Aorta (tissue), 5 donors: Measurements from ENCODE around the gene AFF4. TPM values are rescaled to one million over a fixed set of nuclear protein-coding genes. Genes with fewer than 3 reads are reported as not detected.
"Not testable (repeated sequence)": the region's sequence is repeated elsewhere in the genome, so short reads cannot be mapped to it uniquely, and the experiment has no call there.

Experiments used
- ATAC-seq: fragments of 200-7000 bp; cut with Tn5 transposase; one replicate; pipeline ENCODE4 v1.9.1; 2022; ENCODE audit warnings: moderate library complexity; ENCODE audit not compliant: low FRiP score
- DNase-seq, 2 donors: peaks; one replicate each; pipeline ENCODE4 v3.0.0-alpha.2; 2020
- H3K27ac ChIP-seq, 2 donors: one replicate each; pipeline ENCODE4 v1.5.1; 2013; ENCODE audit warnings: low read length in 2 of 2, mild to moderate bottlenecking in 2 of 2, moderate library complexity in 2 of 2, control low read depth in 1 of 2, inconsistent platforms in 1 of 2, low read depth in 1 of 2
- H3K27me3 ChIP-seq, 2 donors: one replicate each; pipeline ENCODE4 v1.6.1; 2013; ENCODE audit warnings: control low read depth in 1 of 2, low read length in 1 of 2, mild to moderate bottlenecking in 1 of 2, moderate library complexity in 1 of 2; ENCODE audit not compliant: insufficient read depth in 2 of 2, control insufficient read depth in 1 of 2
- H3K36me3 ChIP-seq, 2 donors: one replicate each; pipeline ENCODE4 v1.6.1; 2013; ENCODE audit warnings: control low read depth in 1 of 2, low read length in 1 of 2, mild to moderate bottlenecking in 1 of 2; ENCODE audit not compliant: insufficient read depth in 2 of 2, control insufficient read depth in 1 of 2
- H3K4me1 ChIP-seq, 2 donors: one replicate each; pipeline ENCODE4 v1.6.1; 2013; ENCODE audit warnings: low read length in 2 of 2, control low read depth in 1 of 2, mild to moderate bottlenecking in 1 of 2, moderate library complexity in 1 of 2; ENCODE audit not compliant: insufficient read depth in 2 of 2, control insufficient read depth in 1 of 2
- H3K4me3 ChIP-seq, 2 donors: one replicate each; pipeline ENCODE4 v1.5.1; 2013; ENCODE audit warnings: low read length in 2 of 2, control low read depth in 1 of 2, mild to moderate bottlenecking in 1 of 2
- H3K9me3 ChIP-seq: one replicate; pipeline ENCODE4 v1.6.1; 2013; ENCODE audit warnings: mild to moderate bottlenecking, low read length; ENCODE audit not compliant: control insufficient read depth
- WGBS, 2 donors: extraction: QIAGEN DNeasy Blood & Tissue Kit; methylation state at CpG; one replicate each; pipeline ENCODE4 v1.1.7; 2013; 5-methylcytosine and 5-hydroxymethylcytosine counted together
- intact Hi-C, 2 donors: fragments of 100-400 bp; cut with DNase I; formaldehyde crosslinking; loops; one replicate each; pipeline versions ENCODE4 v1.14.2 to v1.15.0; 2022
- polyA plus RNA-seq, 2 donors: library from polyadenylated mRNA; stranded (reverse); fragments of 200-250 nt; gene quantifications; one replicate each; pipeline ENCODE4 v1.2.3, GENCODE V29; 2013
- total RNA-seq, 2 donors: library from RNA; stranded (reverse); fragmentation: NEBNext Ultra II Directional; extraction: Animal tissue kit (Norgen Biotek cat#: 25700); gene quantifications; one replicate each; pipeline ENCODE4 v1.2.1, GENCODE V29; 2021
- donor health status: healthy with polysubstance abuse.
- donor health status: Bipolar disorder and iron deficiency.
- donor health status: DM: no; HTN: no; CAD: no.
- donor health status: DM: no; HTN: no; CAD: no.
- donor health status: DM: yes; HTN: yes; CAD: no.

AFF4 gene
- total and polyA plus RNA-seq, 4 donors = 8.4 to 131 (median 58.9) TPM

DNA sequence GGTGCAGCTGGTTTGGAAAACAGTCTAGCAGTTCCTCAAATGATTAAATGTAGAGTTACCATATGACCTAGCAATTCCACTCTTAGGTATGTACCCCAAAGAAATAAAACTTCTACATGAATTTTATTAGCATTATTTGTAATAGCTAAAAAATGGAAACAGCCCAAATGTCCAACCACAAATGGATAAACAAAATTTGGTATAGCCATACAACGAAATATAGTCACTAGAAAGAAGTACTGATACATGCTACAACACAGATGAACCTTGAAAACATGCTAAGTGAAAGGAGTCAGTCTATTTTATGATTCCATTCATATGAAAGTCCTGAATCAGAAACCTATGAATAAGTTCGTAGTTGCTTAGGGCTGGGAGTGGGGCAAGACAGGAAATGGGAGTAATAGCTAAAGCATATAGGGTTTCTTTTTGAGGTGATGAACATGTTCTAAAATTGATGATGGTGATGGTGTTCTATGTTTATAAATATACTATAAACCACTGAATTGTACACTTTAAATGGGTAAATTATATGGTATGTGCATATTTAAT, 103.5 kb downstream of the AFF4 start:
- no peaks in the 10 kb centered on the region for H3K4me1 ChIP-seq
- ATAC-seq = no peak
- no peak for DNase-seq
- H3K27me3 ChIP-seq = no peaks in the 10 kb centered on the region
- no peak overlapping the region for H3K27ac ChIP-seq
- H3K36me3 ChIP-seq = no peaks in the 10 kb centered on the region
- H3K9me3 ChIP-seq = no peaks in the 10 kb centered on the region
- 76 to 81% methylated on average over 2 of the region's 2 CpGs for WGBS, 2 donors
- intact Hi-C loops = no loop called here
- H3K4me3 ChIP-seq = no peak overlapping the region

DNA sequence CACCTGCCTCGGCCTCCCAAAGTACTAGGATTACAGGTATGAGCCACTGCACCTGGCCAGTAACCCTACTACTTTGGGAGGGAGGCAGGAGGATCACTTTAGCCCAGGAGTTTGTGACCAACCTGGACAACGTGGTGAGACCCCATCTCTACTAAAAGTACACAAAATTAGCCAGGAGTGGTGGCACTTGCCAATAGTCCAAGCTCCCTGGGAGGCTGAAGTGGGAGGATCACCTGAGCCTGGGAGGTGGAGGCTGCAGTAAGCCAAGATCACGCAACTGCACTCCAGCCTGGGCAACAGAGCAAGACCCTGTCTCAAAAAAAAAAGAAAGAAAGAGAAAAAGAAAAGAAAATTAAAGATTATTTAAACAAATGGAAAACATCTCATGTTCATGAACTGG, 107.4 kb downstream of the AFF4 start:
- WGBS, 2 donors = 84 to 90% methylated on average over 3 of the region's 3 CpGs
- no peak for DNase-seq
- H3K36me3 ChIP-seq = no peaks in the 10 kb centered on the region
- no peak overlapping the region for H3K4me3 ChIP-seq
- H3K27ac ChIP-seq = no peak overlapping the region
- H3K27me3 ChIP-seq = no peaks in the 10 kb centered on the region
- intact Hi-C loops = no loop called here
- no peaks in the 10 kb centered on the region for H3K4me1 ChIP-seq
- H3K9me3 ChIP-seq = no peaks in the 10 kb centered on the region
- ATAC-seq = no peak

DNA sequence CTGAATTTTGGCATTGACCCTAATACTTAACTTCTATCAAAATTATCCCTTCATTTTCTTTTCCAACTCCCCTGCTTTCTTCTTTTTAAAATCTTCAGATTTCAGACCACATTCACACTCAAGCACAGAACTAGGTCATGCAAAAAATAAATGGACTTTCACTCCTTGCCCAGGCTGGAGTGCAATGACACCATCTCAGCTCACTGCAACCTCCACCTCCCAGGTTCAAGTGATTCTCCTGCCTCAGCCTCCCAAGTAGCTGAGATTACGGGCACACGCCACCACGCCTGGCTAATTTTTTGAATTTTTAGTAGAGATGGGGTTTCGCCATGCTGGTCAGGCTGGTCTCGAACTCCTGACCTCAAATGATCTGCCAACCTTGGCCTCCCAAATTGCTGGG, 108.4 kb downstream of the AFF4 start:
- 97 to 99% methylated on average over 5 of the region's 5 CpGs for whole genome bisulfite sequencing, 2 donors
- H3K27me3 ChIP-seq, ATAC-seq, DNase-seq, H3K9me3 ChIP-seq, intact Hi-C loops, H3K4me1 ChIP-seq, H3K27ac ChIP-seq, H3K4me3 ChIP-seq, H3K36me3 ChIP-seq: not testable (repeated sequence)

DNA sequence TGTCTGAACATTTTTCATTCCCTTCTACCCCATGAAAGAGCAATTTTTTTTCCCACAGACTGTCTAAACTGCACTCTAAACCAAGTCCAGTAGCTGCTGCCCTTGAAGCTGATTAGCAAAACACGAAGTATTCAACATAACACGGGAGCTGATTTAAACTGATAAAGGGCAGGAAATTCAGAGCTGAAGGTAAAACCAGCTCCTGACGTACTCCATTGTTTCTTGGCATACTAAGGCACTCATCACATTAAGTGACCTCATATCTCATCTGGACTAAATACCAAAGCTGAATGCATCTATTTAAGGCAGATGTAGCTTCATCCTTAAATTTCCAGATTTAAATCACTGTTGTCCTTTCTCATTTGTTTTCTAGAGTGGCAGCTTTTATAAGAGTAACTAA, 109.1 kb downstream of the AFF4 start:
- Histone ChIP-seq H3K36me3 (no peaks in the 10 kb centered on the region), H3K27ac (no peak overlapping the region), H3K4me3 (no peak overlapping the region), H3K4me1 (no peaks in the 10 kb centered on the region), H3K9me3 (no peaks in the 10 kb centered on the region), H3K27me3 (no peaks in the 10 kb centered on the region)
- DNase-seq (no peak), ATAC-seq (no peak)
- intact Hi-C loops = no loop called here
- 35 to 38% methylated on average over 3 of the region's 3 CpGs for whole genome bisulfite sequencing, 2 donors

DNA sequence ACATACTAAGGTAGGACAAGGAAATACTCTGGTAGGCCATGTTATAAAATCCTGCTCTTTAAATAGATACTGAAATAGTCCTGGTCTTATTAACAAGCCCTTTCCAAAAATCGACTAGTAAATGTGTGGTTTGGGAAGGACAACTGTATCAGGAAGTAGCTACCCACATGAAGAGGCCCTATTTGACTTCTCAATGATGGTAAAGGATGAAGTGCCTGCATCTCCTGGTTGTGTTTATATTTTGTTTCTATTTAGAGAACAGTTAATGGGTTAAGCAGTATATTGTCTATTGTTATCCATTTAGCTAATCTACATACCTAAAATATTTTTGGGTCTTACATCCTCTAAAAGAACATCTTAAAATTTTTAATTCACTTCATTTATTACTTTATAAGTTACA, 109.6 kb downstream of the AFF4 start:
- Histone ChIP-seq H3K36me3 (no peaks in the 10 kb centered on the region), H3K4me1 (no peaks in the 10 kb centered on the region), H3K27me3 (no peaks in the 10 kb centered on the region), H3K9me3 (no peaks in the 10 kb centered on the region), H3K27ac (no peak overlapping the region), H3K4me3 (no peak overlapping the region)
- intact Hi-C loops = no loop called here
- DNase-seq (no peak), ATAC-seq (no peak)
- WGBS, 2 donors = 60 to 69% methylated on average over 1 of the region's 1 CpG

DNA sequence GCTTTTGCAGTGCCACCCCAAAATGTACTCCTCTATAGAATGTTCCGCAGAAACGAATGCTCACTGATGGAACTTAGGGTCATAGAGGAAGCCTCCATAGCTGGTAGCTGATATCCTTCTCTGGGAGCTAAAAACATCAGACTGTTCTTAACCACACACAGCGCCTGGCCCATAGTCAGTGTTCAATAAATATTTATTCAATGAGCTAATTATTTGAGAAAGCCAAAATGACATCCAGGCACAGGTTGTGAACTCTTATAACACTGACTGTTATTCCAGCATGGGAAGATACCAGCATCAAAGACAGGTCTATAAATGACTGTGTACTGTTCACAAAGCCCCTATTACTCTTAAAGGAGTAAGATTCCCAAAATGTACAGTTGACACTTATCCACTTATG, 110.1 kb downstream of the AFF4 start:
- WGBS, 2 donors = 88% methylated on average over 3 of the region's 3 CpGs
- no peak for DNase-seq
- ATAC-seq = no peak

DNA sequence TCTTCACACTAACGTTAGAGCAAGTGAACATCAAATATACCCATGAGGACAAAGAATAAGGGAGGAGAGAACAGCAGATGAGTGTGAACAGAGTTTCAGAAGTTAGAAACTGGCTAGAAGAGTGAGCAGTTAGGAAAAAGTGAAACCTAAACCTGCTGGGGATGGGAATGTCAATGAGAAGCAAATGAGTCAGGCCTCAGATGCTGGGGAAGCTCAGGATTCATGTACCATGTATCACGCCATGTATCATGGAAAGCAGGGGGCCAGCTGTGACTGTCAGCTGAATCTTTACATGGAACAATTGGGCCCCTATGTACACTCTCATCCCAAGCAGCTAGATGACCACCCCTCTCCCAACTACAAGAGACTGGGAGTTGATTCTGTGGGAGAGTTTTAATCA, 113.4 kb downstream of the AFF4 start:
- Histone ChIP-seq H3K27ac (no peak overlapping the region), H3K4me3 (no peak overlapping the region), H3K27me3 (no peaks in the 10 kb centered on the region), H3K9me3 (no peaks in the 10 kb centered on the region), H3K36me3 (no peaks in the 10 kb centered on the region), H3K4me1 (no peaks in the 10 kb centered on the region)
- intact Hi-C loops = no loop called here
- WGBS, 2 donors = 77 to 79% methylated on average over 2 of the region's 2 CpGs
- DNase-seq (no peak), ATAC-seq (no peak)

More for the DNA sequence above, 110.1 kb downstream of the AFF4 start:
- Histone ChIP-seq H3K9me3 (no peaks in the 10 kb centered on the region), H3K36me3 (no peaks in the 10 kb centered on the region), H3K27ac (no peak overlapping the region), H3K4me1 (no peaks in the 10 kb centered on the region), H3K27me3 (no peaks in the 10 kb centered on the region), H3K4me3 (no peak overlapping the region)
- intact Hi-C loops = no loop called here

DNA sequence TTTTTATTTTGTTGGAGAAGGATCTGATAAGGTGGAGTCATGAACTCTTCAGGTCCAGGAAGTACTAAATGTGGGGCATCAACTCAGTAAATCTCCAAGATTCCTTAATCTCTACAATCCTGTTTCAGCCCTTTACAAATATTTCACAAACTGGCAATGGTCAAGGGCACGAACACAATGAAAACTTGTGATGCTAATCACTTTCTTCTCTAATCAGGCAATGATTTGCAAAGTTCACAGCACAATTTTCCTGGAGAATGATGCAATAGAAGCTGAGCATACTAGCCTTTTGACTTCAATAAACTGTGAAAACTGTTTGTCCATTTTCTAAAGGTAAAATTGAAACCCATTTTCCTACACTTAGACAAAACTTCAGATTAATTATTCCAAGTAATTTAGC, 114.1 kb downstream of the AFF4 start:
- Histone ChIP-seq H3K27ac (no peak overlapping the region), H3K9me3 (no peaks in the 10 kb centered on the region), H3K27me3 (no peaks in the 10 kb centered on the region), H3K4me1 (no peaks in the 10 kb centered on the region), H3K4me3 (no peak overlapping the region), H3K36me3 (no peaks in the 10 kb centered on the region)
- no peak for DNase-seq
- intact Hi-C loops = no loop called here
- no peak for ATAC-seq
- WGBS, 2 donors = 74 to 85% methylated on average over 1 of the region's 1 CpG

DNA sequence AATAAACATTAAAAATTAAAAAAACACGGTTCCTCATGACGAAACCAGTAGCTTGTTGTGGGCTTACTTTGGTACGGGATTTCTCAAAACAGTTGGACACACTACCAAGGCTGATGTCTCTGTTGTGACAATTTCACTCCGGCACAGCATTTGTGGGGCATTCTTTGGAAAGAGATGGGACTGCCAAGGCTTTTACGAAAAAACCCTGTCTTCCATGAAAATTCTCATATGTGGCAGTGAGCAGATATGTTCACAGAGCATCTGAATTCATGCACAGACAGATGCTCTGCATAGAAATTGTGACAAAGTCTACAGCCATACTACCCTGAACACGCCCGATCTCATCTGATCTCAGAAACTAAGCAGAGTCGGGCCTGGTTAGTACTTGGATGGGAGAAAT, 115.2 kb downstream of the AFF4 start:
- no peaks in the 10 kb centered on the region for H3K36me3 ChIP-seq
- DNase-seq (no peak), ATAC-seq (no peak)
- no peaks in the 10 kb centered on the region for H3K9me3 ChIP-seq
- H3K27ac ChIP-seq = no peak overlapping the region
- 94 to 95% methylated on average over 8 of the region's 8 CpGs for WGBS, 2 donors
- H3K4me3 ChIP-seq = no peak overlapping the region
- no peaks in the 10 kb centered on the region for H3K4me1 ChIP-seq
- intact Hi-C loops = no loop called here
- no peaks in the 10 kb centered on the region for H3K27me3 ChIP-seq
